Erythroblast (primary cell): ENCODE results near the gene SLC34A2.
A peak's percentile ranks its signal among the peaks of the same experiment; 100 is the strongest.

Source experiments
- DNase-seq, 2 experiments: peaks; one replicate each; lab custom pipeline; 2025; lab: John Stamatoyannopoulos, UW
- GATA1 ChIP-seq: IDR thresholded peaks from 2 replicates; pipeline ENCODE4 v1.6.1; 2011; ENCODE audit warnings: low read depth, mild to moderate bottlenecking, control low read depth, low read length, moderate library complexity
- POLR2A ChIP-seq: IDR thresholded peaks from 2 replicates; pipeline ENCODE4 v1.6.1; 2011; ENCODE audit warnings: mild to moderate bottlenecking, low read length

SLC34A2 gene

DNA sequence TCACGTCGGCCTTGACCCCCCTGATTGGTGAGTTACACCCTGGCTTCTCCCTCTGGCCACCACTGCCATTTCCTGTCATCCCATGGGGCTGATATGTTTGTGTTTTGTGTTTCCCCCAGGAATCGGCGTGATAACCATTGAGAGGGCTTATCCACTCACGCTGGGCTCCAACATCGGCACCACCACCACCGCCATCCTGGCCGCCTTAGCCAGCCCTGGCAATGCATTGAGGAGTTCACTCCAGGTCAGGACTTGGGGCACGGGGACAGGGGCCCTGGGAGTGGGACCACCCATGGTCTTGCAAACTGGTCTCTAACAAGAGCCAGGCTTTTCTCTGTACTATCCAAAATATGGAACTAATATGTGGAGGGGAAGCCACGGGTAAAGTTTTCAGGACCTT, 18.7 kb downstream of the SLC34A2 start:
- DNase-seq: no peak
- TF ChIP-seq POLR2A (no peak), GATA1 (no peak)

GRCh38 chr4:25676221-25676620, 20.6 kb downstream of the SLC34A2 start:
- no peak for TF ChIP-seq POLR2A
- TF ChIP-seq GATA1: no peak
- no peak for DNase-seq

DNA sequence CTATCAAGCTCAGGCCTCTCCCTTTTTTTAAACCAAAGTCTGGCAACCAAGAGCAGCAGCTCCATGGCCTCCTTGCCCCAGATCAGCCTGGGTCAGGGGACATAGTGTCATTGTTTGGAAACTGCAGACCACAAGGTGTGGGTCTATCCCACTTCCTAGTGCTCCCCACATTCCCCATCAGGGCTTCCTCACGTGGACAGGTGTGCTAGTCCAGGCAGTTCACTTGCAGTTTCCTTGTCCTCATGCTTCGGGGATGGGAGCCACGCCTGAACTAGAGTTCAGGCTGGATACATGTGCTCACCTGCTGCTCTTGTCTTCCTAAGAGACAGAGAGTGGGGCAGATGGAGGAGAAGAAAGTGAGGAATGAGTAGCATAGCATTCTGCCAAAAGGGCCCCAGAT, 21.5 kb downstream of the SLC34A2 start:
- TF ChIP-seq GATA1 (no peak), POLR2A (no peak)
- DNase-seq: no peak

DNA sequence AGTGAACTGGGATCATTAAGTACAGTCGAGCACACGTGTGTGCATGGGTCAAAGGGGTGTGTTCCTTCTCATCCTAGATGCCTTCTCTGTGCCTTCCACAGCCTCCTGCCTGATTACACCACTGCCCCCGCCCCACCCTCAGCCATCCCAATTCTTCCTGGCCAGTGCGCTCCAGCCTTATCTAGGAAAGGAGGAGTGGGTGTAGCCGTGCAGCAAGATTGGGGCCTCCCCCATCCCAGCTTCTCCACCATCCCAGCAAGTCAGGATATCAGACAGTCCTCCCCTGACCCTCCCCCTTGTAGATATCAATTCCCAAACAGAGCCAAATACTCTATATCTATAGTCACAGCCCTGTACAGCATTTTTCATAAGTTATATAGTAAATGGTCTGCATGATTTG, 22.3 kb downstream of the SLC34A2 start:
- no peak for DNase-seq
- TF ChIP-seq POLR2A: no peak
- TF ChIP-seq GATA1: no peak

DNA sequence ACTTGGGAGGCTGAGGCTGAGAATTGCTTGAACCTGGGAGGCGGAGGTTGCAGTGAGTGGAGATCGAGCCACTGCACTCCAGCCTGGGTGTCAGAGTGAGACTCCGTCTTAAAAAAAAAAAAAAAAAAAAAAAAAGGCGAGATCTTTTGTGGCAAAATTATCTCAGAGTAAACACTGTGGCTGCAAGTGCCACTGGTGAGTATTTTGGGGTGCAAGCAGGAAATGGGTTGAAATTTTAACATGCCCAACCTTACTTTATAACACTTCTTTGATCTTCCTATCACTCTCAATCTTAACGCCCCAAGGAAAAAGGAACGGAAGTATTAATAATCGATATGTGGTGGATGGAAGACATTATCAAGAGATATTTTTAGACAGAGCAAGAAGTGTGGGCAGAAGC, 32.1 kb downstream of the SLC34A2 start:
- TF ChIP-seq POLR2A (no peak), GATA1 (no peak)
- no peak for DNase-seq

DNA sequence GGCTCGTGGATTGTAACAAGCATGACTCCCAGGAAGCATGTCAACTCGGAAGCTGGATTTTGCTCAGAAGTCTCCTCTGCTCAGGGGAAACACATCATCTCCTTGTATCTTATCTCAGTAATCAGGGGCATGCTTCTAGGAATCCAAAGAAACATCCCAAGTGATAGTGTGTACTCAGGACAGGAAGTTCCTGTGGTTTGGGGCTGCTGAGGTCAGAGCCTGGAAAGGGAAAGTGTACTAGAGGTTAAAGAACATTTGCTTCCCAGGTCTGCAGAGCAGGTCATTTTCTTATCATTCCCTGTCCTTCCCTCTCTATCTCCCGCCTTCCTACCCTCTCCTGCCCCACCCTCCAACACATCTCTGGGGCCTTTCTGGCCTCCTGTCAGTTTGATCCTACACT, 38.8 kb downstream of the SLC34A2 start:
- no peak for TF ChIP-seq GATA1
- TF ChIP-seq POLR2A: no peak
- DNase-seq: no peak

GRCh38 chr4:25696409-25696808, 40.8 kb downstream of the SLC34A2 start:
- TF ChIP-seq POLR2A: no peak
- no peak for TF ChIP-seq GATA1
- DNase-seq: no peak

DNA sequence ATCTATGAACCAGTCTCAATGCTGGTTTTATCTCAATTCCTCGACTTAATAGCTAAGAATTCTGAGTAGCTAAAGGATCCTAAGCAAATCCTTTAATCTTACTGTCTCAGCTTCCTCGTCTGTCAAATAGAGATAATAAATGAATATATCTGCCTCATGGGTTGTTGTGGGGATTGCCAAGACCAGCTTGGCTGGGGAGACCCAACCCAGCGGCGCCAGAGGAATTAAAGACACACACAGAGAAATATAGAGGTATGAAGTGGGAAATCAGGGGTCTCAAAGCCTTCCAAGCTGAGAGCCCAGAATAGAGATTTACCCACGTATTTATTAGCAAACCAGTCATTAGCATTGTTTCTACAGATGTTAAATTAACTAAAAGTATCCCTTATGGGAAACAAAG, 41.9 kb downstream of the SLC34A2 start:
- TF ChIP-seq GATA1 (no peak), POLR2A (no peak)

DNA sequence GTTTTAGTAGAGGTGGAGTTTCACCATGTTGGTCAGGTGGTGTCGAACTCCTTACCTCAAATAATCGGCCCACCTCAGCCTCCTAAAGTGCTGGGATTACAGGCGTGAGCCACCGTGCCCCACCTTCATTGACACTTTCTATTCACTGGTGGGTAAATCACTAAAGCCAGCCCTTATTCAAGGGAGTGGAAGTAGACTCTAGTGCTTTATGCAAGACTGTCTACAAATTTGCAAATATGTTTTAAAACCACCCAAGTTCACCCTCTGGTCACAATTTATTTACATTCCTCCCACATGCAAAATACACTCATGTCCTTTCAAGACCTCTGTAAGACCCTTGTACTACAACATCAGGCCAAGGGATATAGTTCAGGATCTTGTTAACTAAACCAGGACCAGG, 45.0 kb downstream of the SLC34A2 start:
- no peak for DNase-seq
- TF ChIP-seq POLR2A (no peak), GATA1 (no peak)

More for the DNA sequence above, 41.9 kb downstream of the SLC34A2 start:
- no peak for DNase-seq

DNA sequence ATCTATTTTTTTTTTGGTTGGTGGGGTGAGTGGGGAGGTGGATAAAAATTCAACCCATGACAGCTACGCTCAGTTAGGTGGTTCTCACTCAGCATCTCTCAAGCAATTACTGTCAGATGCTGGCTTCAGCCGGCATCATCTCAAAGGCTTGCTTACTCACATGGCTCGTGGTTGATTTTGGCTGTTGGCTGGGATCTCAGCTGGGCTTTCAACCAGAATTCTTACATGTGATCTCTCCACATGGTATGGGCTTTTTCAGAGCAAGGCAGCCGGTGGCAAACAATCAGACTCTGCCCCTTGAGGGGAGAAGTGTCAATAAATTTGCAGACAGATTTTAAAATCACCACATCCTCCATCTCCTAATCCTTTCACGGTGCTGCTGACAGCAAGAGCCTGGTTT, 47.2 kb downstream of the SLC34A2 start:
- TF ChIP-seq POLR2A: no peak
- TF ChIP-seq GATA1: no peak
- DNase-seq: no peak

- no peak for DNase-seq
- TF ChIP-seq POLR2A: no peak
- no peak for TF ChIP-seq GATA1
Observed at GRCh38 chr4:25703731-25704388, 48.2 kb downstream of the SLC34A2 start.

DNA sequence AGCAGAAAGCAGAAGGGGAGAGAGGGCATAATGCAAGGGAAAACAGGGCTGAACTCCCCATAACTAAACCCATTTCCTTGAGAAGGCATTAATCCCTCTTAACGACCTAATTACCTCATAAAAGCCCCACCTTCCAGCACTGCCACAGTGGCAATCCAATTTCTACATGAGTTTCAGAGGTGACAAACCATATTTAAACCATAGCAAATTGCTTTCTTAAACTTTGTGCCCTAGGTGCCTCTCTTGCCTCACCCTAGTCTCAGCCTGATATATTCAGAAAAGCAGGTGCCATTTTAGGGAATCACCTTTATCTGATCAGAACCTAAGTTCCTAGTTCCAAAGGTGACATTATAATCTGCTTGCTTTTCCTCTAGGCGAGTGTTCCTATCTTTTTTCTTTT, 48.9 kb downstream of the SLC34A2 start:
- no peak for TF ChIP-seq POLR2A
- TF ChIP-seq GATA1: no peak

GRCh38 chr4:25710637-25711036, 55.0 kb downstream of the SLC34A2 start:
- no peak for TF ChIP-seq POLR2A
- TF ChIP-seq GATA1: no peak
- DNase-seq: no peak

More for the DNA sequence above, 48.9 kb downstream of the SLC34A2 start:
- no peak for DNase-seq

DNA sequence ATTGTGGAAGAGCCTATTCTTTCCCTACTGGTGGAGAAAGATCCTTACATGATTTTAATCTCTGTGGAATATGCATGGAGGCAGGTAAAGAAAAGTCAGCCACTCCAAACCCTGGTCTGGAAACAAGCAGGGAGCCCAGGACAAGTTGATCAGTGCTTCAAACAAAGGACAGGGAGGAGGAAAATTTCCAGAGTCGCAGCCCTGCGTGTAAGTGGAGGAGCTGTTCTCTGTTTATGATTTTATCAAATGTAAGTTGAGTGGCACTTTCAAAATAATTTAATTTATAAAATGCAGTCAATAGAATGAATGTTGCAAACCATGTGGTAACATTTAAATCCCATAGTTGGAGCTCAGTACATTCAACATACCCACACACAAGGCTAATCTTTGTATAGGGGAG, 57.0 kb downstream of the SLC34A2 start:
- DNase-seq: no peak
- TF ChIP-seq GATA1 (no peak), POLR2A (no peak)

- no peak for DNase-seq
- TF ChIP-seq GATA1 (no peak), POLR2A (no peak)
Observed at GRCh38 chr4:25713812-25714211, 58.2 kb downstream of the SLC34A2 start.

- TF ChIP-seq POLR2A (no peak), GATA1 (no peak)
Observed at GRCh38 chr4:25722964-25723363, 67.3 kb downstream of the SLC34A2 start.

GRCh38 chr4:25723409-25723808, 67.8 kb downstream of the SLC34A2 start:
- TF ChIP-seq GATA1 (no peak), POLR2A (no peak)
- DNase-seq: peak in 1 of 2 experiments; percentile 9

More at GRCh38 chr4:25722964-25723363, 67.3 kb downstream of the SLC34A2 start:
- peak; percentile 76 to 92 for DNase-seq
